ENCODE results near the gene UACA.
"Not testable (repeated sequence)": the region's sequence is repeated elsewhere in the genome, so short reads cannot be mapped to it uniquely, and the experiment has no call there.

UACA gene

DNA sequence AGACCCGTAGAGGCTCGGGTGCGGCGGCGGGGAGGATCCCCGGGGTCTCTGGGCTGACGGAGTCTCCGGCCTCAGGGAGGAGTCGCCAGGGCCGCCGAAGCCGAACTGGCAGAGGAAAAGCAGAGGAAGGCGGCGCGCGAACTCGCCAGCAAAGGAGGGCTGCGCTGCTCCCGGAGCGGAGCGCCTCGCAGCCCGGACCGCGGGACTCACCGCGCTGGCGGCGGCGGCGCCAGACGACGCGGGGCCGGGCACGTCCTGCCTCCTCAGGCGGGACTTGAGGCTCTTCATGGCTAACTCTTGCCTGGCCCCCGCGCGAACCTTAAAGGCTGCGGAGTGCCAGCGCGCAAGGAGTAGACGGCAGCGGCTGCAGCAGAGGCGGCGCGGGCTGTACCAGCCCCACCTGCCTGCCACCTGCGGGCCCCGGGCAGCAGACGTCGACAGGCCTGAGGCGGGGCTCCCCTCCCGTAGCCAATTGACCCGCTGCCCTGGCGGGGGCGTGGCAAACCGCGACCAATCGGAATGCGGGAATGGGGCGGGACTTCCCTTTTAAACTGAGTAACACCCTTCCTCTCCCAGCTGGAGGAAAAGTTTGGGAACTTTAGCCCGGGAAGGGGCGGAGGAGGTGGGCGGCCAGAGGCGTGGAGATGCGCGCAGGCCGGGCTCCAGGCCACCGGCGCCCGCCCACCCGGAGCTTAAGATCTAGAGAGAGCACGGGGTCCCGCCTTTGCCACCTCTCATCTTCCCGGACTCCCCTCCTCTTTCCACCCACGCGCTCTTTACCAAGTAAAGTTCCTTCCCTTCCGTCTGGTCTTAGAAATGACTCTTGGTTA is at the start of gene UACA:
Gene UACA (minus strand): TSS at position 439 of the 830 bp plus-strand sequence. CDS start 151 bp downstream, at position 288.
- H3K36me3 ChIP-seq (ENCODE audit: control insufficient read depth, insufficient read depth, low read length): no peaks in the 10 kb centered on the region
- no peaks in the 10 kb centered on the region for H3K9me3 ChIP-seq (ENCODE audit: control insufficient read depth, low read length)
- H3K9ac ChIP-seq (ENCODE audit: low read length): peak within 1 kb of the TSS; percentile 87
- H3K4me3 ChIP-seq (ENCODE audit: low read length): peak within 1 kb of the TSS; percentile 91
- peaks cover 6% of the 10 kb centered on the region for H3K4me1 ChIP-seq (ENCODE audit: control insufficient read depth, insufficient read depth, low read length)
- H3K27me3 ChIP-seq (ENCODE audit: control insufficient read depth, insufficient read depth, low read length): no peaks in the 10 kb centered on the region

DNA sequence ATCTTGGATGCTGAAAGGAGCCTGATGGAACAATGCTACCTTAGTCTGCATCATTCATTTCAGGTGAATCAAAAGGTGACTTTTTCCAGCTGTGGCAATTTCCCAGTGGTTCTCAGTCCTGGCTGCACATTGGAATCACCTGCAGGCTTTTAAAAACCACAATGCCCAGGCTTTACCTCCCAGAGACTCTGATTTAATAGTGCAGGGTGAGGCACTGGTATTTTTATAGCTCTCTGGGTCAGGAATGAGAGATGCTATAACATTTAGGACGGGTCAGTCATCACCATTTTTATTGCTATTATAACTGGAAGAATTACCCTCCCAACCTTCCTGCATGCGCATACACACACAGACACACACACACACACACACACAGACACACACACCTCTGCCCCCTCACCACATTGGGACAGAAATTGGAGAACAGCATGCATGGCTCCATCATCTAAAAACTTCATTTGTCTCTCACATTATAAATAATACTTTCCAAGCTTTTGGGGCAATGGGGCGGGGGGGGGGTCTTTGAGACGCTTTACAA is 49.5 kb upstream of the UACA start:
- H3K36me3 ChIP-seq (ENCODE audit: control insufficient read depth, insufficient read depth, low read length): no peaks in the 10 kb centered on the region
- H3K9me3 ChIP-seq (ENCODE audit: control insufficient read depth, low read length): no peaks in the 10 kb centered on the region
- peaks cover 3% of the 10 kb centered on the region for H3K27me3 ChIP-seq (ENCODE audit: control insufficient read depth, insufficient read depth, low read length)
- no peak overlapping the region for H3K4me3 ChIP-seq (ENCODE audit: low read length)
- H3K4me1 ChIP-seq (ENCODE audit: control insufficient read depth, insufficient read depth, low read length): no peaks in the 10 kb centered on the region
- no peak overlapping the region for H3K9ac ChIP-seq (ENCODE audit: low read length)

DNA sequence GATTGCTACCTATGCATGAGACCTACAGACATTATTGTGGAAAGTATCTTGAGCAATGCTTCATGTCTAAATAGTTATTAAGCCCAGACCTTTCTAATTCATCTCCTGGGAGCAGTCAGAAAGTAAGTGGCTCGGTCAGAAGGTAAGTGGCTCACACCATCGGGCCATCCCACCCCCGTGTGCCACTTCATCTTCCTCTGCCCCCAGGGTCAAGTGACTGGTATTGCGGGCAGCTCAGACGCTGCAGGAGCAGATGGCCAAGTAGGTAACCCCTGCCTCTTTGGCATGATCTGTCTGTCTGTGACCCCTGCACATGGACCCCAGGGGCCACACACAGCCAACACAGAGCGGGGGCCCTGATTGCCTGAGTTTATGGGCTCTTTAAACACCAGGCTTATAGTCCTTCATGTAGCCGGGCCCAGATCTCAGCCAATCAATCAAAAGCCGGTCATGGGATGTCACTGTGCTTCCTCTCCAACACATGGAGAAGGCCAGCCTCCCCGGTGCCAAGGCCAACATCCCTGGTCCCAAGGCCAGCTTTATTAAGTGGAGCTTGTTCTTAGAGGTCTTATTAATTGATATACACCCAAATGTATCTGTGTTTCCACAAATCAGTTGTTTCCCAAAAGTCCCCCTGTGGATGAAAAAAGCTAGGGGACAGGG is 47.7 kb upstream of the UACA start:
- no peak overlapping the region for H3K4me3 ChIP-seq (ENCODE audit: low read length)

GRCh38 chr15:70806992-70807712 is 43.8 kb upstream of the UACA start:
- H3K4me3 ChIP-seq (ENCODE audit: low read length): no peak overlapping the region
- no peaks in the 10 kb centered on the region for H3K36me3 ChIP-seq (ENCODE audit: control insufficient read depth, insufficient read depth, low read length)
- no peaks in the 10 kb centered on the region for H3K4me1 ChIP-seq (ENCODE audit: control insufficient read depth, insufficient read depth, low read length)
- no peaks in the 10 kb centered on the region for H3K9me3 ChIP-seq (ENCODE audit: control insufficient read depth, low read length)
- peaks cover 3% of the 10 kb centered on the region for H3K27me3 ChIP-seq (ENCODE audit: control insufficient read depth, insufficient read depth, low read length)
- no peak overlapping the region for H3K9ac ChIP-seq (ENCODE audit: low read length)

More for the DNA sequence above, 47.7 kb upstream of the UACA start:
- Histone ChIP-seq H3K9me3 (ENCODE audit: control insufficient read depth, low read length) (no peaks in the 10 kb centered on the region), H3K9ac (ENCODE audit: low read length) (no peak overlapping the region), H3K4me1 (ENCODE audit: control insufficient read depth, insufficient read depth, low read length) (no peaks in the 10 kb centered on the region), H3K27me3 (ENCODE audit: control insufficient read depth, insufficient read depth, low read length) (peaks cover 3% of the 10 kb centered on the region), H3K36me3 (ENCODE audit: control insufficient read depth, insufficient read depth, low read length) (no peaks in the 10 kb centered on the region)

DNA sequence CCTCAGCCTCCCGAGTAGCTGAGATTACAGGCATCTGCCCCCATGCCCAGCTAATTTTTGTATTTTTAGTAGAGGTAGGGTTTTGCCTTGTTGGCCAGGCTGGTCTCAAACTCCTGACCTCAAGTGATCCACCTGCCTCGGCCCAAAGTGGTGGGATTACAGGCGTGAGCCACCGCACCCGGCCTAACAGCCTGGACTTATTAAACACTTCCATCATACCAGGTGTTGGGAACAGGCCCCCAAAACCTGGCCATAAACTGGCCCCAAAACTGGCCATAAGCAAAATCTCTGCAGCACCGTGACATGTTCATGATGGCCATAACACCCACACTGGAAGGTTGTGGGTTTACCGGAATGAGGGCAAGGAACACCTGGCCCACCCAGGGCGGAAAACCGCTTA is 41.0 kb upstream of the UACA start:
- H3K27me3 ChIP-seq (ENCODE audit: control insufficient read depth, insufficient read depth, low read length); H3K4me3 ChIP-seq (ENCODE audit: low read length); H3K4me1 ChIP-seq (ENCODE audit: control insufficient read depth, insufficient read depth, low read length); H3K36me3 ChIP-seq (ENCODE audit: control insufficient read depth, insufficient read depth, low read length); H3K9ac ChIP-seq (ENCODE audit: low read length); H3K9me3 ChIP-seq (ENCODE audit: control insufficient read depth, low read length): not testable (repeated sequence)

- Histone ChIP-seq H3K4me3 (ENCODE audit: low read length) (no peak overlapping the region), H3K36me3 (ENCODE audit: control insufficient read depth, insufficient read depth, low read length) (no peaks in the 10 kb centered on the region), H3K9ac (ENCODE audit: low read length) (no peak overlapping the region), H3K27me3 (ENCODE audit: control insufficient read depth, insufficient read depth, low read length) (no peaks in the 10 kb centered on the region), H3K4me1 (ENCODE audit: control insufficient read depth, insufficient read depth, low read length) (peaks cover 9% of the 10 kb centered on the region), H3K9me3 (ENCODE audit: control insufficient read depth, low read length) (no peaks in the 10 kb centered on the region)
Measured at GRCh38 chr15:70802629-70803028, 39.3 kb upstream of the UACA start.

DNA sequence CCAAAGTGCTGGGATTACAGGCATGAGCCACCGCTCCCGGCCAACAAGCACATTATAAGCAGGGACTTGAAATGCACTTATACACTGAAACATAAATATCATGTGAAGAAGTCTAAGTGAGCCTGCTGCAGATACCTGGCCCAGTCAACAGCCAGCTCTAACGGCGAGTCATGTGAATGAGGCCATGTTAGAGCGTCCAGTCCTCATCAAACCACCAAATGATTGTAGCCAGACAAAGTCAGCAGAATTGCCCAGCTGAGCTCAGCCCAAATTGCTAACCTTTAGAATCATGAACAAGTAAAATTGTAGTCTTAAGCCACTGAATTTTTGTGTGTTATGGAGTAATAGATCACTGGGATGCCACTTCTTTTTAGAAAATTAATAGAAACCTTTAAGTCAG is 37.8 kb upstream of the UACA start:
- Histone ChIP-seq H3K4me1 (ENCODE audit: control insufficient read depth, insufficient read depth, low read length) (peaks cover 9% of the 10 kb centered on the region), H3K9me3 (ENCODE audit: control insufficient read depth, low read length) (no peaks in the 10 kb centered on the region), H3K27me3 (ENCODE audit: control insufficient read depth, insufficient read depth, low read length) (no peaks in the 10 kb centered on the region), H3K9ac (ENCODE audit: low read length) (no peak overlapping the region), H3K36me3 (ENCODE audit: control insufficient read depth, insufficient read depth, low read length) (no peaks in the 10 kb centered on the region), H3K4me3 (ENCODE audit: low read length) (no peak overlapping the region)

- Histone ChIP-seq H3K4me3 (ENCODE audit: low read length) (no peak overlapping the region), H3K9me3 (ENCODE audit: control insufficient read depth, low read length) (no peaks in the 10 kb centered on the region), H3K36me3 (ENCODE audit: control insufficient read depth, insufficient read depth, low read length) (no peaks in the 10 kb centered on the region), H3K27me3 (ENCODE audit: control insufficient read depth, insufficient read depth, low read length) (no peaks in the 10 kb centered on the region), H3K4me1 (ENCODE audit: control insufficient read depth, insufficient read depth, low read length) (peaks cover 9% of the 10 kb centered on the region), H3K9ac (ENCODE audit: low read length) (no peak overlapping the region)
Measured at GRCh38 chr15:70799667-70800450, 36.5 kb upstream of the UACA start.

DNA sequence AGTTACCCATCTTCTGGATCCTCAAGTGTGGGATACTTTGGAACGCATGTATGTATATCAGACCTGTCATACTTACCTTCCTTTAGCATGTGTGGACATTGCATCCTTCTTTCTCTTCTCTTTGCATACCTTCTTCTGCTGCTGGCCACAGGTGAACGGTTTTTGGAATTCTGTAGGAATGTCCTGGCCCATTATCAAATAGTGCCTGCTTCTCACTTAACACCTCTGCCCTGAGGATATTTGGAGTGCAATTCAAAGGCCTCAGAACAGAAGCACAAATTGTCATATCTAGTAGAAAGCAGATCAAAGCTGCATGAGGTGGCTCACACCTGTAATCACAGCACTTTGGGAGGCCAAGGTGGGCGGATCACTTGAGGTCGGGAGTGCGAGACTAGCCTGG is 34.1 kb upstream of the UACA start:
- Histone ChIP-seq H3K4me1 (ENCODE audit: control insufficient read depth, insufficient read depth, low read length) (peaks cover 9% of the 10 kb centered on the region), H3K36me3 (ENCODE audit: control insufficient read depth, insufficient read depth, low read length) (no peaks in the 10 kb centered on the region), H3K9ac (ENCODE audit: low read length) (no peak overlapping the region), H3K27me3 (ENCODE audit: control insufficient read depth, insufficient read depth, low read length) (no peaks in the 10 kb centered on the region), H3K4me3 (ENCODE audit: low read length) (no peak overlapping the region), H3K9me3 (ENCODE audit: control insufficient read depth, low read length) (no peaks in the 10 kb centered on the region)

DNA sequence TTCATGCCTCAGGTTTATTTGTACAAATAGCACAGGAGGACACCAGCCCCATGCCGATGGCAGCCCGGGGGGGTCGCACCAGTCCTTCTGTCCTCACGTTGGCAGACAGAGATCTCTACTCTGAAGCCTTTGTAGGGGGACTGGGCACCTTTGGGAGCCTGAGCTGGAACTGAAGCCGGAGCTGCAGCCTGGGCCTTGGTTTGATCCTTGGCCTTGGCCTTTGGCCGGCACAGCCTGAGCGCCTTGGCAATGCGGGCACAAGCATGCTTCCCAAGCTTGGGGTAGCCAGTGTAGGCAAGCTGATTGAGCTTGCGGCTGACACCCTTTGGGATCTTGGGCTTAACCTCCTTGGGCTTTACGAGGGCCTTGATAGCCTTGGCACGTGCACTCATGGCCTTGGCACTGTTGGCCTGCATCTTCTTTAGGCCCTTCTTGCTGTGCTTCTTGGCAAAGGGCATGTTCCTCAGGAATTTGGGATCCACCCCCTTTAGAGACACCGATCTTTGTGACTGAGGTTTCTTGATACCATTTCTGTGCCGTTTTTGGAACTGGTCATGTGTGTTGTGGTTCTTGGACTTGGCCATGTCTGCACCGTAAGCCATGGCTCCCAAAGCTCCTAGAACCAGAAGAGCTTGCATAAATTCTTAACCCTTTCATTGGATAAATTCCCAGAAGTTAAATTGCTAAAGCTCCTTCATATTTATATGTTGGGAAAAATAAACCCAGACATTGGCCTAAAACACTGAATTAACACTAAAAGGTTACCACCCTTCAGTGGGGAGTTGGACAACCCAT is 33.4 kb upstream of the UACA start:
- Histone ChIP-seq H3K9ac (ENCODE audit: low read length) (no peak overlapping the region), H3K27me3 (ENCODE audit: control insufficient read depth, insufficient read depth, low read length) (no peaks in the 10 kb centered on the region), H3K4me3 (ENCODE audit: low read length) (no peak overlapping the region), H3K36me3 (ENCODE audit: control insufficient read depth, insufficient read depth, low read length) (no peaks in the 10 kb centered on the region), H3K9me3 (ENCODE audit: control insufficient read depth, low read length) (no peaks in the 10 kb centered on the region), H3K4me1 (ENCODE audit: control insufficient read depth, insufficient read depth, low read length) (peaks cover 9% of the 10 kb centered on the region)

DNA sequence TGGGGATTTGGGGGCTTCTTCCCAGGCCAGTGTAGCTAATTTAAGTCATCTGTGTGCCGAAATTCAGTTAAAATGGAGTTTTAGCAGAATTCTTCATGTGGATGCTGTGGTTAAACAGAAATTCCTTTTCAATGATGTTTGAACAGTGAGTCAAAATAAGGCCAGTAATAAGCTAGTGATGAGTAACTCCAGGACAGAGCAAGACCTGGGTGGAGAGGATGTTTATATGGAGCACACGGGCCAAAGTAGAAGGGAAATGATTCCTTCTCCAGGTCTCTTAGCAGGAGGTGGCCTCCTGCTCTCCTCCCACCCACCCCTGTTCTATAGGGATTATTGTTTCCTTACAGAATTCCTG is 31.9 kb upstream of the UACA start:
- H3K4me1 ChIP-seq (ENCODE audit: control insufficient read depth, insufficient read depth, low read length): peaks cover 7% of the 10 kb centered on the region
- no peaks in the 10 kb centered on the region for H3K9me3 ChIP-seq (ENCODE audit: control insufficient read depth, low read length)
- no peak overlapping the region for H3K9ac ChIP-seq (ENCODE audit: low read length)
- no peak overlapping the region for H3K4me3 ChIP-seq (ENCODE audit: low read length)
- no peaks in the 10 kb centered on the region for H3K36me3 ChIP-seq (ENCODE audit: control insufficient read depth, insufficient read depth, low read length)
- no peaks in the 10 kb centered on the region for H3K27me3 ChIP-seq (ENCODE audit: control insufficient read depth, insufficient read depth, low read length)

Data from mucosa of stomach (tissue), 1 donor.